HepG2 (cell line): ENCODE measurements around the gene ING5. TPM values are rescaled to one million over a fixed set of nuclear protein-coding genes. Genes with fewer than 3 reads are reported as not detected.

ENCODE experiments used
- CBFB ChIP-seq: sonication (generic); formaldehyde crosslinking; IDR thresholded peaks from 2 replicates; pipeline ENCODE4 v1.4.0; 2020; ENCODE audit warnings: missing genetic modification reagents
- E2F2 ChIP-seq: sonication (generic); formaldehyde crosslinking; IDR thresholded peaks from 2 replicates; pipeline ENCODE4 v1.4.0; 2020; ENCODE audit warnings: missing genetic modification reagents, borderline replicate concordance
- EP300 ChIP-seq, 3 experiments: sonication (generic) in 1 of 3; formaldehyde crosslinking in 1 of 3; IDR thresholded peaks; 2 replicates each; pipeline versions ENCODE4 v1.5.1 to v1.6.1; 2011 to 2020; ENCODE audit warnings: low read depth in 2 of 3, low read length in 2 of 3, borderline replicate concordance in 1 of 3, improper control_type of control experiment in 1 of 3, mild to moderate bottlenecking in 1 of 3, missing genetic modification reagents in 1 of 3, moderate library complexity in 1 of 3
- KDM2A ChIP-seq: sonication (generic); formaldehyde crosslinking; IDR thresholded peaks from 2 replicates; pipeline ENCODE4 v1.4.0; 2020; ENCODE audit warnings: low read depth, missing genetic modification reagents, borderline replicate concordance
- MXD4 ChIP-seq: IDR thresholded peaks from 2 replicates; pipeline ENCODE4 v1.6.1; 2016; ENCODE audit warnings: mild to moderate bottlenecking, missing biosample characterization, missing genetic modification reagents
- SAFB2 ChIP-seq: sonication (generic); formaldehyde crosslinking; IDR thresholded peaks from 2 replicates; pipeline ENCODE4 v1.5.1; 2020; ENCODE audit warnings: missing genetic modification reagents, low read depth, mild to moderate bottlenecking, borderline replicate concordance
- TBX2 ChIP-seq: sonication (generic); formaldehyde crosslinking; IDR thresholded peaks from 2 replicates; pipeline ENCODE4 v1.5.0; 2020; ENCODE audit warnings: missing genetic modification reagents, mild to moderate bottlenecking, borderline replicate concordance
- TIGD3 ChIP-seq: sonication (generic); formaldehyde crosslinking; IDR thresholded peaks from 2 replicates; pipeline ENCODE4 v1.5.1; 2020; ENCODE audit warnings: mild to moderate bottlenecking, missing genetic modification reagents, borderline replicate concordance
- ZEB1 ChIP-seq: IDR thresholded peaks from 2 replicates; pipeline ENCODE4 v1.6.1; 2012; ENCODE audit warnings: mild to moderate bottlenecking, low read depth, inconsistent platforms; ENCODE audit not compliant: insufficient replicate concordance
- ZNF317 ChIP-seq: sonication (generic); formaldehyde crosslinking; IDR thresholded peaks from 2 replicates; pipeline ENCODE4 v1.5.0; 2020; ENCODE audit warnings: mild to moderate bottlenecking, missing genetic modification reagents
- ZNF34 ChIP-seq: sonication (generic); formaldehyde crosslinking; IDR thresholded peaks from 2 replicates; pipeline ENCODE4 v1.4.0; 2020; ENCODE audit warnings: mild to moderate bottlenecking, missing genetic modification reagents, borderline replicate concordance
- polyA plus RNA-seq, 8 experiments: library from polyadenylated mRNA; depleted of rRNA in 3 of 8; stranded (reverse) in 7 of 8; unstranded in 1 of 8; fragments of >200 nt; fragmentation: Illumina TruSeq in 4 of 8; extraction: Trizol in 4 of 8; gene quantifications; 2 replicates each; pipeline versions ENCODE4 v1.2.1 to v1.2.3, GENCODE V29; 2011 to 2016; ENCODE audit warnings: low read depth in 4 of 8, missing spikeins in 1 of 8, mixed read lengths in 1 of 8; ENCODE audit not compliant: insufficient read depth in 1 of 8
- total RNA-seq, 5 experiments: library from RNA; depleted of rRNA; stranded (reverse); fragments of >200 nt; fragmentation: Illumina TruSeq; extraction: Trizol; gene quantifications; 2 replicates each; pipeline ENCODE4 v1.2.3, GENCODE V29; 2016; ENCODE audit warnings: low read depth in 1 of 5
- TF ChIP-seq, protein P1 (sequence below): sonication (generic); formaldehyde crosslinking; conservative IDR thresholded peaks from 2 replicates; pipeline ENCODE4 v1.4.0; 2020; ENCODE audit warnings: missing genetic modification reagents
- TF ChIP-seq, protein P2 (sequence below): sonication (generic); formaldehyde crosslinking; IDR thresholded peaks from 2 replicates; pipeline ENCODE4 v1.4.0; 2020; ENCODE audit warnings: mild to moderate bottlenecking, missing genetic modification reagents
- TF ChIP-seq, protein P3 (sequence below): sonication (generic); formaldehyde crosslinking; conservative IDR thresholded peaks from 2 replicates; pipeline ENCODE4 v1.4.0; 2020; ENCODE audit warnings: mild to moderate bottlenecking, missing genetic modification reagents, moderate library complexity
- TF ChIP-seq, protein P4 (sequence below): sonication (generic); formaldehyde crosslinking; IDR thresholded peaks from 2 replicates; pipeline ENCODE4 v1.4.0; 2020; ENCODE audit warnings: missing genetic modification reagents, mild to moderate bottlenecking, borderline replicate concordance

The ING5 gene
- total and polyA plus RNA-seq, 2 of the 13 experiments (the other 11 are each of a cell fraction or from before 2014, with no cell fraction given): 61.9 to 71.9 TPM

DNA sequence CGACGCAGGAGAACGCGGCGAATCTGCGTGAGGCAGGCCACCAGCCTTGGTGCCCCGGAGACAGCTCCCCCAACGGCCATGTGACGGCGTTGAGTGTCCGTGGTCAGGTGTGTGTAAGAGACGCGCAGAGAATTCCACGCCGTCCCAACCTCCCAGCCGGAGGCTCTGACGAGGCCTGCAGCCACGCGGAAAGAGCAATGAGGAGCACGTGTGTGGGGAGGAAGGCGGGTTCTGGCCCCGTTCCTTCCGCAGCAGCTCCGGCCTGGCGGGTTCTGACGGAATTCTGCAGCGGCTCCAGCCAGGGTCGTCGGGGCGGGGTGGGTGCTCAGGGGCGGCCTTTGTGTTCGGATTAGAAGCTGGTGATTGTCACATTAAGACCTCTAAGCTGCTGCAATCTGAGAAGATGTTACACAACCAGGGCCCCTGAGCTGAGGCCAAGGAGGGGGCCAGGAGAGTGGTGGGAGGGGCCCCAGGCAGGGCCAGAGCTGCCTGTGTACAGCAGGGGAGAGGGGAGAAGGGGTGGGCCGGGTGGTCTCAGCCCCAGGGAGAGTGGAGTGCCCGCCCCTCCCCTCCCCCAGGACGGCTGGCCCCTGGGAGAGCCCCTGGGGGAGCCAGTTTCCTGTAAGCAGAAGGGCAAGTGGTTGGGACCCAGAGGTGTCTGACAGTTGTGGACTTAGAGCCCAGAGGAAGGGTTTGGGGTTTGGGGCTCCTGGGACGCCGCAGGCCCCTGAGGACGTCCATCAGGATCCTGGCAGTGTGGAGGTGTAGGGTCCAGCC, 69.6 kb downstream of the ING5 start (continued):
- TF ChIP-seq CBFB (CRISPR knock-in tag) (peak; percentile 80; the same call in 1 of the 2 replicates), TBX2 (peak; percentile 67), MXD4 (CRISPR knock-in tag) (peak; percentile 87), E2F2 (CRISPR knock-in tag) (peak; percentile 88; the same call in 1 of the 2 replicates), KDM2A (peak; percentile 45), ZNF34 (CRISPR knock-in tag) (no peak), SAFB2 (peak; percentile 78), TIGD3 (CRISPR knock-in tag) (peak; percentile 95), EP300 (IDR thresholded peaks at IDR 0.05; ENCODE audit: low read depth in 2 of 2, low read length in 2 of 2) (peak in 1 of 2 experiments; percentile 77; a peak in 2 of 4 replicates), EP300 (CRISPR knock-in tag; IDR thresholded peaks at IDR 0.05; ENCODE audit: borderline replicate concordance) (peak; percentile 23; the same call in 1 of the 2 replicates), ZNF317 (CRISPR knock-in tag) (peak; percentile 25), ZEB1 (no peak)
- TF ChIP-seq, protein P1, sequence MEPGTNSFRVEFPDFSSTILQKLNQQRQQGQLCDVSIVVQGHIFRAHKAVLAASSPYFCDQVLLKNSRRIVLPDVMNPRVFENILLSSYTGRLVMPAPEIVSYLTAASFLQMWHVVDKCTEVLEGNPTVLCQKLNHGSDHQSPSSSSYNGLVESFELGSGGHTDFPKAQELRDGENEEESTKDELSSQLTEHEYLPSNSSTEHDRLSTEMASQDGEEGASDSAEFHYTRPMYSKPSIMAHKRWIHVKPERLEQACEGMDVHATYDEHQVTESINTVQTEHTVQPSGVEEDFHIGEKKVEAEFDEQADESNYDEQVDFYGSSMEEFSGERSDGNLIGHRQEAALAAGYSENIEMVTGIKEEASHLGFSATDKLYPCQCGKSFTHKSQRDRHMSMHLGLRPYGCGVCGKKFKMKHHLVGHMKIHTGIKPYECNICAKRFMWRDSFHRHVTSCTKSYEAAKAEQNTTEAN (CRISPR knock-in tag): peak; percentile 6; the same call in 1 of the 2 replicates
- TF ChIP-seq, protein P2, sequence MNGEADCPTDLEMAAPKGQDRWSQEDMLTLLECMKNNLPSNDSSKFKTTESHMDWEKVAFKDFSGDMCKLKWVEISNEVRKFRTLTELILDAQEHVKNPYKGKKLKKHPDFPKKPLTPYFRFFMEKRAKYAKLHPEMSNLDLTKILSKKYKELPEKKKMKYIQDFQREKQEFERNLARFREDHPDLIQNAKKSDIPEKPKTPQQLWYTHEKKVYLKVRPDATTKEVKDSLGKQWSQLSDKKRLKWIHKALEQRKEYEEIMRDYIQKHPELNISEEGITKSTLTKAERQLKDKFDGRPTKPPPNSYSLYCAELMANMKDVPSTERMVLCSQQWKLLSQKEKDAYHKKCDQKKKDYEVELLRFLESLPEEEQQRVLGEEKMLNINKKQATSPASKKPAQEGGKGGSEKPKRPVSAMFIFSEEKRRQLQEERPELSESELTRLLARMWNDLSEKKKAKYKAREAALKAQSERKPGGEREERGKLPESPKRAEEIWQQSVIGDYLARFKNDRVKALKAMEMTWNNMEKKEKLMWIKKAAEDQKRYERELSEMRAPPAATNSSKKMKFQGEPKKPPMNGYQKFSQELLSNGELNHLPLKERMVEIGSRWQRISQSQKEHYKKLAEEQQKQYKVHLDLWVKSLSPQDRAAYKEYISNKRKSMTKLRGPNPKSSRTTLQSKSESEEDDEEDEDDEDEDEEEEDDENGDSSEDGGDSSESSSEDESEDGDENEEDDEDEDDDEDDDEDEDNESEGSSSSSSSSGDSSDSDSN (CRISPR knock-in tag): no peak; the same call in 1 of the 2 replicates
- TF ChIP-seq, protein P3, sequence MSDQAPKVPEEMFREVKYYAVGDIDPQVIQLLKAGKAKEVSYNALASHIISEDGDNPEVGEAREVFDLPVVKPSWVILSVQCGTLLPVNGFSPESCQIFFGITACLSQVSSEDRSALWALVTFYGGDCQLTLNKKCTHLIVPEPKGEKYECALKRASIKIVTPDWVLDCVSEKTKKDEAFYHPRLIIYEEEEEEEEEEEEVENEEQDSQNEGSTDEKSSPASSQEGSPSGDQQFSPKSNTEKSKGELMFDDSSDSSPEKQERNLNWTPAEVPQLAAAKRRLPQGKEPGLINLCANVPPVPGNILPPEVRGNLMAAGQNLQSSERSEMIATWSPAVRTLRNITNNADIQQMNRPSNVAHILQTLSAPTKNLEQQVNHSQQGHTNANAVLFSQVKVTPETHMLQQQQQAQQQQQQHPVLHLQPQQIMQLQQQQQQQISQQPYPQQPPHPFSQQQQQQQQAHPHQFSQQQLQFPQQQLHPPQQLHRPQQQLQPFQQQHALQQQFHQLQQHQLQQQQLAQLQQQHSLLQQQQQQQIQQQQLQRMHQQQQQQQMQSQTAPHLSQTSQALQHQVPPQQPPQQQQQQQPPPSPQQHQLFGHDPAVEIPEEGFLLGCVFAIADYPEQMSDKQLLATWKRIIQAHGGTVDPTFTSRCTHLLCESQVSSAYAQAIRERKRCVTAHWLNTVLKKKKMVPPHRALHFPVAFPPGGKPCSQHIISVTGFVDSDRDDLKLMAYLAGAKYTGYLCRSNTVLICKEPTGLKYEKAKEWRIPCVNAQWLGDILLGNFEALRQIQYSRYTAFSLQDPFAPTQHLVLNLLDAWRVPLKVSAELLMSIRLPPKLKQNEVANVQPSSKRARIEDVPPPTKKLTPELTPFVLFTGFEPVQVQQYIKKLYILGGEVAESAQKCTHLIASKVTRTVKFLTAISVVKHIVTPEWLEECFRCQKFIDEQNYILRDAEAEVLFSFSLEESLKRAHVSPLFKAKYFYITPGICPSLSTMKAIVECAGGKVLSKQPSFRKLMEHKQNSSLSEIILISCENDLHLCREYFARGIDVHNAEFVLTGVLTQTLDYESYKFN (CRISPR knock-in tag): peak; percentile 66
- TF ChIP-seq, protein P4, sequence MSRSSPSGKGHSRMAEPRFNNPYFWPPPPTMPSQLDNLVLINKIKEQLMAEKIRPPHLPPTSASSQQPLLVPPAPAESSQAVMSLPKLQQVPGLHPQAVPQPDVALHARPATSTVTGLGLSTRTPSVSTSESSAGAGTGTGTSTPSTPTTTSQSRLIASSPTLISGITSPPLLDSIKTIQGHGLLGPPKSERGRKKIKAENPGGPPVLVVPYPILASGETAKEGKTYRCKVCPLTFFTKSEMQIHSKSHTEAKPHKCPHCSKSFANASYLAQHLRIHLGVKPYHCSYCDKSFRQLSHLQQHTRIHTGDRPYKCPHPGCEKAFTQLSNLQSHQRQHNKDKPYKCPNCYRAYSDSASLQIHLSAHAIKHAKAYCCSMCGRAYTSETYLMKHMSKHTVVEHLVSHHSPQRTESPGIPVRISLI (CRISPR knock-in tag): no peak
